ENCODE data around the gene TUBB3.

- TF ChIP-seq POLR2A (IDR thresholded peaks at IDR 0.05) (no peak), POLR2AphosphoS5 (IDR thresholded peaks at IDR 0.05) (no peak)
- TF ChIP-seq, protein P1, sequence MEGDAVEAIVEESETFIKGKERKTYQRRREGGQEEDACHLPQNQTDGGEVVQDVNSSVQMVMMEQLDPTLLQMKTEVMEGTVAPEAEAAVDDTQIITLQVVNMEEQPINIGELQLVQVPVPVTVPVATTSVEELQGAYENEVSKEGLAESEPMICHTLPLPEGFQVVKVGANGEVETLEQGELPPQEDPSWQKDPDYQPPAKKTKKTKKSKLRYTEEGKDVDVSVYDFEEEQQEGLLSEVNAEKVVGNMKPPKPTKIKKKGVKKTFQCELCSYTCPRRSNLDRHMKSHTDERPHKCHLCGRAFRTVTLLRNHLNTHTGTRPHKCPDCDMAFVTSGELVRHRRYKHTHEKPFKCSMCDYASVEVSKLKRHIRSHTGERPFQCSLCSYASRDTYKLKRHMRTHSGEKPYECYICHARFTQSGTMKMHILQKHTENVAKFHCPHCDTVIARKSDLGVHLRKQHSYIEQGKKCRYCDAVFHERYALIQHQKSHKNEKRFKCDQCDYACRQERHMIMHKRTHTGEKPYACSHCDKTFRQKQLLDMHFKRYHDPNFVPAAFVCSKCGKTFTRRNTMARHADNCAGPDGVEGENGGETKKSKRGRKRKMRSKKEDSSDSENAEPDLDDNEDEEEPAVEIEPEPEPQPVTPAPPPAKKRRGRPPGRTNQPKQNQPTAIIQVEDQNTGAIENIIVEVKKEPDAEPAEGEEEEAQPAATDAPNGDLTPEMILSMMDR (IDR thresholded peaks at IDR 0.05): no peak
Measured at GRCh38 chr16:89923640-89924296, 626 bp downstream of the TUBB3 start.

All from breast epithelium (tissue), 3 donors.